Trophoblast cell (in vitro differentiated cells and primary cell): ENCODE data around the gene PPP1R12C.

ENCODE experiments used
- DNase-seq, 2 donors: peaks; one replicate each; pipeline ENCODE4 v3.0.0-alpha.2; 2016
- H2AFZ ChIP-seq: 2 replicates; pipeline ENCODE4 v1.6.1; 2013; ENCODE audit warnings: low read length, moderate library complexity, mild to moderate bottlenecking; ENCODE audit not compliant: insufficient read depth, poor library complexity
- H2AK5ac ChIP-seq: 2 replicates; pipeline ENCODE4 v1.6.1; 2013; ENCODE audit warnings: mild to moderate bottlenecking, low read length
- H2BK120ac ChIP-seq: 2 replicates; pipeline ENCODE4 v1.6.1; 2013; ENCODE audit warnings: low read length, mild to moderate bottlenecking, moderate library complexity; ENCODE audit not compliant: insufficient read depth, poor library complexity
- H2BK12ac ChIP-seq: 2 replicates; pipeline ENCODE4 v1.6.1; 2013; ENCODE audit warnings: mild to moderate bottlenecking, low read length, moderate library complexity
- H2BK5ac ChIP-seq: 2 replicates; pipeline ENCODE4 v1.6.1; 2013; ENCODE audit warnings: low read length, low read depth, moderate library complexity, mild to moderate bottlenecking; ENCODE audit not compliant: poor library complexity
- H3K14ac ChIP-seq: 2 replicates; pipeline ENCODE4 v1.6.1; 2013; ENCODE audit warnings: mild to moderate bottlenecking, low read length
- H3K18ac ChIP-seq: 2 replicates; pipeline ENCODE4 v1.6.1; 2013; ENCODE audit warnings: mild to moderate bottlenecking, low read length
- H3K23ac ChIP-seq: 2 replicates; pipeline ENCODE4 v1.6.1; 2013; ENCODE audit warnings: low read length
- H3K27ac ChIP-seq: 2 replicates; pipeline ENCODE4 v1.5.1; 2013; ENCODE audit warnings: low read depth, mild to moderate bottlenecking, inconsistent platforms, low read length, moderate library complexity
- H3K27me3 ChIP-seq: 2 replicates; pipeline ENCODE4 v1.6.1; 2013; ENCODE audit warnings: inconsistent platforms, mild to moderate bottlenecking, low read length, moderate library complexity; ENCODE audit not compliant: insufficient read depth
- H3K36me3 ChIP-seq, 2 experiments: 1 replicate in 1 of 2; 2 replicates in 1 of 2; pipeline ENCODE4 v1.6.1; 2013; ENCODE audit warnings: low read length in 2 of 2, mild to moderate bottlenecking in 2 of 2, moderate library complexity in 1 of 2; ENCODE audit not compliant: insufficient read depth in 2 of 2, control insufficient read depth in 1 of 2
- H3K4ac ChIP-seq: 2 replicates; pipeline ENCODE4 v1.6.1; 2013; ENCODE audit warnings: low read depth, mild to moderate bottlenecking, low read length, moderate library complexity
- H3K4me1 ChIP-seq, 2 experiments: 1 replicate in 1 of 2; 2 replicates in 1 of 2; pipeline ENCODE4 v1.6.1; 2013; ENCODE audit warnings: low read length in 2 of 2, mild to moderate bottlenecking in 2 of 2, moderate library complexity in 1 of 2; ENCODE audit not compliant: insufficient read depth in 2 of 2, control insufficient read depth in 1 of 2
- H3K4me2 ChIP-seq: 2 replicates; pipeline ENCODE4 v1.6.1; 2013; ENCODE audit warnings: inconsistent platforms, mild to moderate bottlenecking, low read length, moderate library complexity
- H3K4me3 ChIP-seq: 2 replicates; pipeline ENCODE4 v1.5.1; 2013; ENCODE audit warnings: mild to moderate bottlenecking, low read depth, low read length, inconsistent platforms
- H3K79me1 ChIP-seq: one replicate; pipeline ENCODE4 v1.6.1; 2013; ENCODE audit warnings: low read length
- H3K79me2 ChIP-seq: 2 replicates; pipeline ENCODE4 v1.6.1; 2013; ENCODE audit warnings: low read length, mild to moderate bottlenecking; ENCODE audit not compliant: control insufficient read depth, insufficient read depth, poor library complexity
- H3K9ac ChIP-seq: 2 replicates; pipeline ENCODE4 v1.6.1; 2013; ENCODE audit warnings: mild to moderate bottlenecking, low read length
- H3K9me3 ChIP-seq: 2 replicates; pipeline ENCODE4 v1.6.1; 2013; ENCODE audit warnings: low read depth, mild to moderate bottlenecking, control low read depth, inconsistent platforms, low read length; ENCODE audit not compliant: insufficient read depth
- H4K12ac ChIP-seq: 2 replicates; pipeline ENCODE4 v1.6.1; 2013; ENCODE audit warnings: low read depth, mild to moderate bottlenecking, low read length, moderate library complexity
- H4K8ac ChIP-seq: 2 replicates; pipeline ENCODE4 v1.6.1; 2013; ENCODE audit warnings: low read depth, mild to moderate bottlenecking, low read length, moderate library complexity
- H4K91ac ChIP-seq: one replicate; pipeline ENCODE4 v1.6.1; 2013; ENCODE audit warnings: low read depth, mild to moderate bottlenecking, low read length, moderate library complexity
- WGBS: extraction: QIAGEN DNeasy Blood & Tissue Kit; methylation state at CpG from one replicate; pipeline ENCODE4 v1.1.7; 2013; ENCODE audit warnings: missing lambda C conversion rate; ENCODE audit not compliant: insufficient read length, insufficient coverage; ENCODE audit errors: extremely low coverage; 5-methylcytosine and 5-hydroxymethylcytosine counted together

The PPP1R12C gene

DNA sequence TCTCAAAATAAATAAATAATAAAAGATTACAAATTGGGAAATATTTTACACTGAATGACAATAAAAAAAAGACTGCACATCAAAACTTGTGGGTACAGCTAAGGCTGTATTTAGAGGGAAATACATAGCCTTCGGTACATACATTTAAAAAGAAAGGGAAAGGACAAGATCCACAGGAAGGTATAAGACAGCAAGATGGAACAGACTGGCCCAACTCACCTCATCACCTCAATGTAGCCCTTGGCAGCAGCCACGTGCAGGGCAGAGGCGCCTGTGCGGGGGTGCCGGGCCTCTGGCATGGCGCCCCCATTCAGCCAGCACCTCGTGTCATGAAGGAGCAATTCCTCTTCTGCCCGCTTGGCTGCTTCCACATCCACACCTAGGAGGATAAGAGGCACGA, 14.2 kb downstream of the PPP1R12C start:
- H4K12ac ChIP-seq: no peak overlapping the region
- no peak overlapping the region for H2BK5ac ChIP-seq
- no peak for DNase-seq
- no peak overlapping the region for H2BK120ac ChIP-seq
- H3K23ac ChIP-seq: no peak overlapping the region
- peaks cover 43 to 45% of the 10 kb centered on the region in 2 experiments for H3K36me3 ChIP-seq
- H4K8ac ChIP-seq: no peak overlapping the region
- no peak overlapping the region for H3K4ac ChIP-seq
- H3K9me3 ChIP-seq: peaks cover 5% of the 10 kb centered on the region
- H3K4me1 ChIP-seq: no peaks in the 10 kb centered on the region
- H3K14ac ChIP-seq: no peak overlapping the region
- no CpG with 5 or more reads among the region's 9 CpGs for WGBS
- H3K79me1 ChIP-seq: no peaks in the 10 kb centered on the region
- H2BK12ac ChIP-seq: no peak overlapping the region
- H4K91ac ChIP-seq: no peak overlapping the region
- no peak overlapping the region for H3K18ac ChIP-seq
- no peak overlapping the region for H3K9ac ChIP-seq
- no peak overlapping the region for H3K4me2 ChIP-seq
- H3K4me3 ChIP-seq: no peak overlapping the region
- no peaks in the 10 kb centered on the region for H3K79me2 ChIP-seq
- no peak overlapping the region for H3K27ac ChIP-seq
- H2AFZ ChIP-seq: no peak overlapping the region
- no peaks in the 10 kb centered on the region for H3K27me3 ChIP-seq
- no peak overlapping the region for H2AK5ac ChIP-seq

DNA sequence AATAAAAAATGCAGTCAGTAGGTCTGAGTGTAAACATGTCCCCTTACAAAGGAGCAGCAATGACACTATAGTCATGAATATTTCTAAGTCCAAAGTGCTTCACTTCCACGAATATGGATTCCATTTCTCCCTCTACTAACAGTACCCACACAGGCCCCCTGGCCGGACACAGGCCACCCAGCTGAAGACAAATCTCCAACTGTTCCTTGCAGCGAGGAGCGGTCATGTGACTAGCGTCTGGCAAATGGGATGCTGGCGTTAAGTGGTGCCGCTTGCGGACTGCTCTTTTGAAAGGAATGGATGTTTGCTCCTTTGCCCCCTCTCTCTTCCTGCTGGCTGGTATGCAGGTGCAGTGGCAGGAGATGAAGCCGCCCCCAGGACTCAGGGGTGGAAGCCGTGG, 16.2 kb downstream of the PPP1R12C start:
- Histone ChIP-seq H3K27ac (no peak overlapping the region), H3K36me3 (peaks cover 40 to 43% of the 10 kb centered on the region in 2 experiments), H3K9me3 (peaks cover 5% of the 10 kb centered on the region), H3K4me3 (no peak overlapping the region), H3K27me3 (no peaks in the 10 kb centered on the region), H2AK5ac (no peak overlapping the region), H3K9ac (no peak overlapping the region), H2BK120ac (no peak overlapping the region), H2BK5ac (no peak overlapping the region), H2BK12ac (no peak overlapping the region), H4K91ac (no peak overlapping the region), H3K4me1 (no peaks in the 10 kb centered on the region), H2AFZ (no peak overlapping the region), H3K14ac (no peak overlapping the region), H4K8ac (no peak overlapping the region), H3K23ac (no peak overlapping the region), H3K79me1 (no peaks in the 10 kb centered on the region), H3K18ac (no peak overlapping the region), H3K4me2 (no peak overlapping the region), H4K12ac (no peak overlapping the region), H3K79me2 (no peaks in the 10 kb centered on the region), H3K4ac (no peak overlapping the region)
- WGBS: no CpG with 5 or more reads among the region's 10 CpGs
- no peak for DNase-seq

GRCh38 chr19:55099557-55100506, 17.6 kb downstream of the PPP1R12C start:
- no peaks in the 10 kb centered on the region for H3K4me1 ChIP-seq
- H3K4ac ChIP-seq: no peak overlapping the region
- H3K18ac ChIP-seq: no peak overlapping the region
- no peak overlapping the region for H3K9ac ChIP-seq
- no peak overlapping the region for H2AFZ ChIP-seq
- DNase-seq: no peak
- no peaks in the 10 kb centered on the region for H3K27me3 ChIP-seq
- no peak overlapping the region for H4K91ac ChIP-seq
- H3K14ac ChIP-seq: no peak overlapping the region
- no peak overlapping the region for H4K8ac ChIP-seq
- H2BK120ac ChIP-seq: no peak overlapping the region
- H4K12ac ChIP-seq: no peak overlapping the region
- H3K36me3 ChIP-seq: peaks cover 47 to 53% of the 10 kb centered on the region in 2 experiments
- no peaks in the 10 kb centered on the region for H3K79me2 ChIP-seq
- H3K4me2 ChIP-seq: no peak overlapping the region
- no peak overlapping the region for H2BK5ac ChIP-seq
- no CpG with 5 or more reads among the region's 27 CpGs for WGBS
- H2AK5ac ChIP-seq: no peak overlapping the region
- no peak overlapping the region for H3K4me3 ChIP-seq
- H3K27ac ChIP-seq: no peak overlapping the region
- H3K9me3 ChIP-seq: peaks cover 5% of the 10 kb centered on the region
- H3K23ac ChIP-seq: no peak overlapping the region
- H3K79me1 ChIP-seq: no peaks in the 10 kb centered on the region
- no peak overlapping the region for H2BK12ac ChIP-seq

- no peak overlapping the region for H3K4me2 ChIP-seq
- no peak overlapping the region for H3K9ac ChIP-seq
- WGBS: no CpG with 5 or more reads among the region's 27 CpGs
- no peak overlapping the region for H3K4me3 ChIP-seq
- H2AK5ac ChIP-seq: no peak overlapping the region
- no peak overlapping the region for H4K12ac ChIP-seq
- no peak overlapping the region for H3K18ac ChIP-seq
- no peak overlapping the region for H2BK12ac ChIP-seq
- no peak overlapping the region for H3K23ac ChIP-seq
- H3K27ac ChIP-seq: no peak overlapping the region
- H3K9me3 ChIP-seq: peaks cover 5% of the 10 kb centered on the region
- no peaks in the 10 kb centered on the region for H3K4me1 ChIP-seq
- no peaks in the 10 kb centered on the region for H3K79me1 ChIP-seq
- H2AFZ ChIP-seq: no peak overlapping the region
- no peaks in the 10 kb centered on the region for H3K79me2 ChIP-seq
- H3K27me3 ChIP-seq: no peaks in the 10 kb centered on the region
- no peak overlapping the region for H4K91ac ChIP-seq
- no peak overlapping the region for H3K14ac ChIP-seq
- no peak overlapping the region for H2BK5ac ChIP-seq
- no peak overlapping the region for H2BK120ac ChIP-seq
- H3K4ac ChIP-seq: no peak overlapping the region
- no peak for DNase-seq
- H3K36me3 ChIP-seq: peaks cover 54 to 60% of the 10 kb centered on the region in 2 experiments
- no peak overlapping the region for H4K8ac ChIP-seq
Measured at GRCh38 chr19:55098716-55099556, 18.5 kb downstream of the PPP1R12C start.
